ENCODE results near the gene EXOC6.
"Not testable (repeated sequence)": the region's sequence is repeated elsewhere in the genome, so short reads cannot be mapped to it uniquely, and the experiment has no call there.

The EXOC6 gene

DNA sequence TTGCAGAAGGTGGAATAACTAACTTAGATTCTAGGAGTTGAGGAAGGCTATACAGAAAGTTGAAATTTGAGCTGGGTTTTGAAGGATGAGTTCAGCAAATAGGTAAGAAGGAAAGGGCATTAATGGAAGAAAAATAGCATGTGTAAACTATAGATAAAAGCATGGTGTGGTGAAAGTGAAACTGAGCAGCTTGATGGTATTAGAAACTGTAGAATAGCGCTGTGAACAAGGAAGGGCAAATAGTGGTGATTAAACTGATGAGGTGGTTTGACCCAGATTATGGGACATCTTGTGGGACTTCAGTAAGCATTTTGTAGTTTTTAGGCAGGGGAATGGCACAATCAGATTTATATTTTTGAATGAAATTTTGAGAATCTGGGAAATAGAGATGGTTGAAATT is 90.5 kb downstream of the EXOC6 start:
- no peak for DNase-seq (ENCODE audit: low read depth)

DNA sequence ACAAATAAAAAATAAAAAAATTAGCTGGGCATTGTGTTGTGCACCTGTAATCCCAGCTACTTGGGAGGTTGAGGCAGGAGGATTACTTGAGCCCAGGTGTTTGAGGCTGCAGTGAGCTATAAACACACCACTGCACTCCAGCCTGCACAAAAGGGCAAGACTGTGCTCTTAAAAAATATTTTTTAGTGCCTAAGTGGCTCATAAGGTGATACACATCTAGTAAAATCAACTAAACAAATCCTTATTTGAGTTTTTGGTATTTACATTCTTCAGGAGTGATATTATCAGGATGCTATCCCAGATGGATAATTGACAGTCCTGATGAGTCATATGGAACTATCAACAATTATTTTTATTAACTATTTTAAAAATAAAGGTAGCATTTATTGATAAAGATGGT is 93.9 kb downstream of the EXOC6 start:
- DNase-seq (ENCODE audit: low read depth) = no peak

DNA sequence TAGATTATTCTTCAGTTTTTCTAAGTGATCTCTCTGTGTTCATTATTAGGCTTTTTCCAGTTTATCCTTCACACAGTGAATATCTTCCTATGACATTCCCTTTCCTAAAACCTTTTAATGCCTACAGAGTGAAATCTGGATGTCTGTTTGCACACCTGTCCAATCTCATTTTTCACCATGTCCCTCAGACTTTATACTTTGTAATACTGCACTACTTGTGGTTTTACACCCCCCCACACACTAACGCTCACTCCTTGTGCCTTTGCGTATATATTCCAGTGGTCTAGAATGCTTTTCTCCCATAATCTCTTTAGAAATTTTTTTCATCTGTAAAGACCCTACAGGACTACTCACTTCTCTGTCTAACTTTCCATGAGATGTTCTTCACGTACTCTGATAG is 98.2 kb downstream of the EXOC6 start:
- no peak for DNase-seq (ENCODE audit: low read depth)

DNA sequence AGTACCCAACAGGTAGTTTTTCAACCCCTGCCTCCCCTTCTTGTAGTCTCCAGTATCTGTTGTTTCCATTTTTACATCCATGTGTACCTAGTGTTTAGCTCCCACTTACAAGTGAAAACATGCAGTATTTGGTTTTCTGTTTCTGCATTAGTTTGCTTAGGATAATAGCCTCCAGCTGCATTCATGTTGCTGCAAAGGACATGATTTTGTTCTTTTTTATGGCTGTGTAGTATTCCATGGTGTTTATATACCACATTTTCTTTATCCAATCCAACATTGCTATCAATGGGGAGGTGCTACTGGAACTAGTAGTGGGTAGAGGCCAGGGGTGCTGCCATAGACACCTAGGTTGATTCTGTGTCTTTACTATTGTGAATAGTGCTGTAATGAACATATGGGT is 104.3 kb downstream of the EXOC6 start:
- not testable (repeated sequence) for DNase-seq (ENCODE audit: low read depth)

DNA sequence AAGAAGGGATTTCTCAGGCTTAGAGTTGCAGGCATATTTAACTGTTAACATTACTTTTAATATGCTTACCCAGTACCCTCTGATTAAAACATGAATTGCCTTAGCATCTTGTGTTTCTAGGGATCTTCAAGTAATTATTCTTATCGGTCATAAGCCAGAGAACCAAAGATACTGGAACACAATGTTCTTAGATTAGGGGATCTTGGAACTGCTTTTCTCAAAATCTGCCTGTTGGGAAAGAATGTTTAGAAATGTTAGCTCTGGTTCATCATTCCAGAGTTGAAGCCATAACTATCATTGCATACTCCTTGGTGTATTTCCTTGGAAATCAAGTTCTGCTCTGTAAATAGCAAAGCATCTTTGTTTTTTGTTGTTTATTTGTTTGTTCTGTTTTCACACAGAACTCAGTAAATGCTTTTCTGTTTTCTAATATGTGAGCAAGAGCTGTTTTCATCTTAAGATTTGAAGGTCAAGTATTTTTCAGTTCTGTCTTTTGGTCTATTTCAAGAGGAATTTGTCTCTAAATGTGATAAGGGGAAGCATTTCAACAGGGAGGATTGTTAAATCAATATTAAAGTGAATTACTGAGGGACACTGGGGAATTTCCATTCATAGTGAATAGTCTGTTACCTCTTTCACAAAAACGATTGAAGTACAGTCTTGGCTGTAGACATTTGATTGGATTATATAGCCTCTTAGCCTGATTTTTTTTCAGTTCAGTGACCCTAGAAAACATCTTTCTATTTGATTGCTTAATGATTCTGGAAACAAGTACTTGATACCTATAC is 109.1 kb downstream of the EXOC6 start:
- peak; percentile 10 for DNase-seq (ENCODE audit: low read depth)

DNA sequence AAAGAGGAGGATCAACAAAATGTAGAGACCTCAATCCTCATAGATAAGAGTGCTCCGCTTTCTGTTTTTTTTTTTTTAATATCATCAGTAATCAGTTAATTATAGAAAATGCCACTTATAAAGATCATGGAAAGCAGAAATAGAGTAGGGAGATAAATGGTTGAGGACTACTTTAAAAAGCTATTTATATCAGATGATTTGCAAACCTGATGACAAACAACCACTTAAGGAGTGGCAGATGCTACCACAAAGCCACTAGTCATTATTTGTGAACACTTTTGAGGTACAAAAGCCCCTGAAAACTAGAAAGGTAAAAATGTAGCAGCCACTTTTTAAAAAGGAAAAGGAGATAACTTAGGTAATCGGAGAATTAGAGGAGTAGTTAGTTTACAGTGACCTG is 113.3 kb downstream of the EXOC6 start:
- no peak for DNase-seq (ENCODE audit: low read depth)

DNA sequence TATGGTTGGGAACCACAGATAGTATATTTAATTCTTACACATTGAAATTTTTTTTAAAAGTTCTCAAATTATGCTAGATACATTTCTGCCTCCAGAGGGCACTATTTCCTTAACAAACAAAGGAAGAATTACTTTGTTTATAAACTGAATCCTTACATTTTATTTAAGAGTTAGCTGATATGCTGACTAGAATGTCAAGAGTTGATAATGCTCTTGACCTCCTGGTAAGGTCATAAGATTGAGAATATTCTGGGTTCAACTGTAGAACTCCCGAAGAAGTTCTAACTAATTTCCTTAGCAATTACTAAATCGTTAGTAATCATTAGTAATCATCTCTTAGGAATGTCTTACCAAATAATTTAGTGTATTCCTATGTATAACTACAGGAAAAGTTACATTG is 117.0 kb downstream of the EXOC6 start:
- peak; percentile 41 for DNase-seq (ENCODE audit: low read depth)

DNA sequence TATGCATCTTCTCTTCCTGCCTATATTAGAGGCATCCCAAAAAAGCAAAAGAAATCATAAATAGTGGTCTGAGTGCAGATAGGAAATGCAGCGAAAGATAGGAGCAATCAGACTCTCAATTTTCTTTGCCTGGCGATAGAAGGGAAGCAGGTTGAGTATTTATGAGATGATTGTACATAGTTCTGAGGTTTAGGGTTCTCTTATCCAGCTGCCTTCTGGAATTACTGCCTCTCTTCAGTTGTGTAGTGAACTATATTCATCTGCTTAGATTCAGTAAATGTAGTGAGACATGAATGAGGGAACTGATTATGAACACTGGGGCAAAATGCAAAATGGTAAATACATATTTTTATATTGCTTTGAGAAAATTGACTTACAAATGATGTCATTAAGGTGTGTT is 119.3 kb downstream of the EXOC6 start:
- DNase-seq (ENCODE audit: low read depth) = no peak

DNA sequence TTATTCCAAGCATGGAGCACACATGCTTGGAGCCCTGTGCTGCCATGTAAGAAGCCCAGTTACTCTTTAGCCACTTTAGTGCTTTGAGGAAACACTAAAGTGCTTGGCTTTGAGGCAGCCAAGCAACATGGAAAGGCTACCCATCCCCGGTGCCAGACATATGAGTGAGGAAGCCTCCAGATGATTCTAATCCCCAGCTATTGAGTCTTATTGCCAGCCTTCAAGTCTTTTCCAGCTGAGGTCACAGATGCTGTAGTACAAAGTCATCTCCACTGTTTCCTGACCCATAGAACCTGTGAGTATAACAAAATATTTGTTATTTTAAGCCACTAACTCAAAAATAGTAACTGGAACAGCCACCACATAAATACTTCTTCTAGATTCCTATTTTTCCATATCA is 120.8 kb downstream of the EXOC6 start:
- DNase-seq (ENCODE audit: low read depth) = peak; percentile 32

DNA sequence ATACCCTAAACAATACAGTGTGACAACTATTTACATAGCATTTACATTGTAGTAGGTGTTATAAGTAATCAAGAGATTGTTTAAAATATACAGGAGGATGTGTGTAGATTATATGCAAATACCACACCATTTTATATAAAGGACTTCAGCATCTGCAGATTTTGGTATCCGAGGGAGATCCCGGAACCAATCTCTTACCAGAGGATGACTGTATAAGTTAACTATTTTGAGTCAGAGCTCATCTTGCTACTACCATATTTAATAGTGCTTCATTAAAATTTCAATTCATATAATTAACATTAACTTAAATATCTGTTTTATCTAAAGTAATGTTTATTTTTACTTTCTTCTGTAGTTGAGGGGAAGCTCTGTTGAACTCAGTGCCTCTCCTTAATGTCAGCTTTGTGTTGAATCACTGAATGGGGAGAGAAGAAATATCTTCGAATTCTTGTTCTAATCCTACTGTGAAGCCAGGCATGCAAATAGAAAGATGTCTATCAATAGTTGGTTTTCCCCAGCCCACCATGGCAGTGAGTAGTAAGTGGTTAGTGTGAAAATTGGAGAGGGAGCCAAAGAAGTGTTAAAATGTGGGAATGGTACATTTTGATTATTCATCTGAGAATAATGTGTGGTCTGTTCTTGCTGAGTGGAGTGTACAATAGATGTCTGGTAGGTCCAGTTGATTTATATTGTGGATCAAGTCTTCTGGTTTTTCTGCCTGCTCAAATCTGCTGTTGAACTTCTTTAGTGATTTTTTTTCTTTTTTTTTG is 122.2 kb downstream of the EXOC6 start:
- DNase-seq (ENCODE audit: low read depth) = no peak

DNA sequence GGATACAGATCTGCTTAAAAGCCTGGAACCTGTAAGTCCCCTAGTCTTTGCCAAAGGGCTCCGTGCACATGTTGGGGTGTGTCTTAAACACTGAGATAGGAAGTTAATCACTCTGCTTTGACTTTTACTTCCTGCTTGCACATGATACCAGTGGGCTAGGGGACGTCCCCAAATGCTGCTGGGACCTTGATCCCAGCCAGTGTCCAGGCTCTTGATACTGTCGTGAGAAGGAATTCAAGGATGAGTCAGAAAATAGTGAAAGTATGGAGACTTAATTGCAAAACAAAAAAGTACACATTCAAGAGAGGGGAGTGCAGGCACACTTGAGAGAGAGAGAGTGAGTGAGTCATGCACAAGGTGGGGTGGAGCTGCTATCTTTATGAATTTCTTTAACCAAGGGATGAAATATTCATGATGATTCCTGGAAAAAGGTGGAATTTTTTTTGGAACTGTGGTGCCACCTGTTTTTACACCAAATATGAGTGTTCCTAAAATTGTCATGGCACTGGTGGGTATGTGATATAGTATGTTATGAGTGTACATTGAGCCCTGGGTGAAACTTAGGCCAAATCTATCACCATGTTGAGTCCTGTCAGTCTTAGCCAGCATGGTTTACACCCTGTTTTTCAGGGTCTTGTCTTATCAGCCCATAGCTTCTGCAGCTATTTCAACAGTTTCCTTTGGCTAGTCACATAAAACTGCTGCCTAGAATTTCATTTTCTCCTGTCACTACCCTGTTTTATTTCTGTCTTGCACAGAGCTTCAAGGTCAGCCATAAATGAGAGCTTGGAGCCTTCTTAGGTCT is 123.9 kb downstream of the EXOC6 start:
- DNase-seq (ENCODE audit: low read depth) = peak; percentile 72

DNA sequence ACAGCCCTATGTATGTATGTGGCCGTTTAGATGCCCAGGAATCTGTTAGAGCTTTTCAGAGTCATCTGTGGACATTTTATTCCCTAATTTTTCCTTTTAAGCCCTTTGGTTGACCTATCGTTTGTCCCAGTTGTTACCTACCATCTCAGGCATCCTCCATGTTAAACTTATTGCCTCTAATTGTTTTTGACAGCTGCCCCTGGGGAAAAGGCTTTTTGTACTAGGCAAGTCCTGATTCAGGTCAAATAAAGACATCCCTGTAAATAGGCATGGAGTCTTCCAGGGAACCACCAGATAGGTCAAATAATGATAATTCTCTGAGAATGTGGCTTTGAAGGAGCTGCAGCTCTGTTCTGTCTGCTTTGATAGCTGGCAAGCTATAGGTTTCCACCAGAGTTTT is 124.6 kb downstream of the EXOC6 start:
- no peak for DNase-seq (ENCODE audit: low read depth)

DNA sequence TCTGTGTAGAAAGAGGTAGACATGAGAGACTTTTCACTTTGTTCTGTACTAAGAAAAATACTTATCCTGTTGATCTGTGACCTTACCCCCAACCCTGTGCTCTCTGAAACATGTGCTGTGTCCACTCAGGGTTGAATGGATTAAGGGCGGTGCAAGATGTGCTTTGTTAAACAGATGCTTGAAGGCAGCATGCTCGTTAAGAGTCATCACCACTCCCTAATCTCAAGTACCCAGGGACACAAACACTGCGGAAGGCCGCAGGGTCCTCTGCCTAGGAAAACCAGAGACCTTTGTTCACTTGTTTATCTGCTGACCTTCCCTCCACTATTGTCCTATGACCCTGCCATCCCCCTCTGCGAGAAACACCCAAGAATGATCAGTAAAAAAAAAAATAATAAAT is 128.0 kb downstream of the EXOC6 start:
- DNase-seq (ENCODE audit: low read depth) = not testable (repeated sequence)

DNA sequence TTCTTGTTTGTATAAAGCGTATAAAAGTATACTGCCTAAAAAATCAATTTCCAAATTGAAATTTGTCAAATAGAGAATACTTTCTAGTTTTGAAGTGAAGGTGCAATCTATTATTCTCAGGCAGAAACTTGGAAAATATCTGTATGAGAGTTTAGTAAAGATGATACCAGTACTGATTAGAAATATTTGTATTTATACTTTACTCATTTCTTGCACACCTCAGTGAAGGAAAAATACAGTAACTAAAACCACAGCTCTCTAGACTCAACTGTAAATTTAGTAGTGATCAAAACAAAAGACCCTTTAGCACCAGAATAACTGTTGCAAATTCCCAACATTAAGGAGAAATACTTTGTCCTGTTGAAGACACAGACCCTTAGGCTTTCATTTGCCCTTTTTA is 140.9 kb downstream of the EXOC6 start:
- no peak for DNase-seq (ENCODE audit: low read depth)

DNA sequence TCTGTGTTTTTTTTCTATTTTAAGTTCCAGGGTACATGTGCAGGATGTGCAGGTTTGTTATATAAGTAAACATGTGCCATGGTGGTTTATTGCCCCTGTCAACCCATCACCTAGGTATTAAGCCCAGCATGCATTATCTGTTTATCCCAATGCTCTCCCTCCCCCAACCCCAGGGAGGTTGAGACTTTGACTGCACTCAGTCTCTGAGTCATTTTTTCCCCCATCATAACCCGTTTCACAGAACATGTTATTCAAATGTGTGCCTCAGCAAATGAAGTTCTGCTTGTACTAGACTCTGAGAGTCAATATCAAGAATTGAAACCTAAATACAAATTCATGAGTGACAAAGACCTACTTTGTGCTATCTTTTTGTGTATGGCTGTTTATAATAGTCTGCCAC is 142.3 kb downstream of the EXOC6 start:
- no peak for DNase-seq (ENCODE audit: low read depth)

DNA sequence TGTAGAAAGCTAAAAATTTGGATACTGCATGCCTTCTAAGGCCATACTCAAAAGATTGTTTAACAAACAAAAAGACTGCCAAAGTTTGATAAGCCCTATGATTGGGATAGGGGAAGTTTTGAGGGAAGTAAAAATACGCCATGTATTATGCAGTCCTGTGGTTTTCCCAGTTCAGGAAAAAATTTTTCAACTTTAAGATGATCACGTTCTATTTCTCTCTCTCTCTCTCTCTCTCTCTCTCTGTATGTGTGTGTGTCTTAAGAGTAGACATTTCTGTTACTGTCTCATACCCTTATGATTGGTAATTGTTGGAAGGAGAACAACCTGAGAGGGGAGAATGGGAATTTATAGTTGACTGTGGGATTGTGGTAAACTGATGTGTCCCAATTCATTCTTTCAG is 143.2 kb downstream of the EXOC6 start:
- DNase-seq (ENCODE audit: low read depth) = no peak

DNA sequence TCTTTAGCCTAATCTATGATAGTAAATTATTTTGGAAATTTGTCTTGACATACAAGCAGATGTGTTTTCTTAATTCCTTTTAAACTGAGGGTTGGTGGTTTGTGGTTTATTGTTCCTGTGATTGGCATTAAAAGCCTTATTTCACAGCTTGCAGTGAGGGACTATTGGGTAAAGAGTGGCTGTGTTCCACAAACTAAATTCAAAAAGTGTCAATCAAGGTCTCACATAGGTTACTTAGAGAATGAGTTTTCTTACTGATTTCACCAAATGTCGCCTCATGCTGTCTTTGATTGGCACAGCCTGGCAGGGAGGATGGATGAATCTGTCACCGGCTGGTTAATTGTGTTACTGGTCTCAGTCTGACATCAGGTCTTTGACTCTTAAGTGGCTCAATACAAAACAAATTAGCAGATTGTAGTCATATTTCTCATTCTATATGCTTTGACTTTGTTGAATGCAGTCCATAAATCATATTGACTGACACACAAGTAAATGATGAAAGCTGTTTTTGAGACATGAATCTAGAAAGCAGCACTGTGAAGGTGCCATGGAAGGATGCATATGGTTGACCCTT is 145.5 kb downstream of the EXOC6 start:
- DNase-seq (ENCODE audit: low read depth) = no peak

DNA sequence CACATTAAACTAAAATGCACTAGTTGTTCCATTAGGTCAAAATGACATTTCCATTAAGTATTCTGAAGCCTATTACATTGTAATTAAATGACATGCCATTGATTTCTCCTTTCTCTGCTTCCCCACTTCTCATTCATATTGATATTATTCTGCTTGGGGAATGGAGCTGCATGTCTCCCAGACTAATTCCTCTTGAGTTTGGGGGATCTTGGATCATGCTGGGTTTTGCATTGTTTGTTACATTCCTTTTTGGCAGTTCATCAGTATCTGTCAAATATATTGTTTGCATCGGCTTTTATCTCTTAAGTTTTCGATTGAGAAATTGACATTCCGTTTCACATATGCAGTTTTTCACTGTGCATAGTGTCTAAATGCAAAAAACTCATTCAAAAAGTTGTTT is 147.2 kb downstream of the EXOC6 start:
- DNase-seq (ENCODE audit: low read depth) = no peak

DNA sequence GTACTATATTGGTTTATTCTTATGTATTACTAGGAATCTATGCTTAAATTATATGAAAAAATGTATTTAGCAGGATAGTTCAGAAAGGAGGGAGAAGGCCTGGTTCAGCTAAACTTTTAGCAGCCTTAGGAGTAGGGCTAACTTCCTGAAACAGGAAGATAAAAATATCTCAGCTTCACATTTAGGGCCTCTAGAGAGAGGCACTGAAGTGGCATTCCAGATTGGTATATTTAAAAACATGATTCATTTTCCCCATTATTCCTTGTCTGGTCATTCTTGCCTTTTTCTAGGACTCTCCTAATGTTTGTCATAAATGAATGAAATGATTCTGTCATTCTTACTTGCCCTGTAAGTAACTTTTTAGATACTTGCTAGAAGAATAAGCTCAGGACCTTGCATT is 149.3 kb downstream of the EXOC6 start:
- DNase-seq (ENCODE audit: low read depth) = no peak

DNA sequence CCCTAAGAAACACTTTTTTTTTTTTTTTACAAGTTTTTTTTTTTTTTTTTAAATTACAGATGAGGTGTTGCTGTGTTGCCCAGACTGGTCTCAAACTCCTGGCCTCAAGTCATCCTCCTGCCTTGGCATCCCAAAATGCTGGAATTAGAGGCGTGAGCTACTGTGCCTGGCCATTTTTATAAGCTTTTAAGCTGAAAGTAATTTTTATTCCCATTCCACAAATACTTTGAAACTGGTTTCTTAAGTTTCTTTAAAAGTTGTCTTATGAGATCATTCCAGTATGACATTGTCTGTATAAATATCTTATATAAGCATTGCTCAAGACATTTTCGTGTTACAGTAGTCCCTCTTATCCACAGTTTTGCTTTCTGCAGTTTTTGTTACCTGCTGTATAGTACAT is 150.9 kb downstream of the EXOC6 start:
- no peak for DNase-seq (ENCODE audit: low read depth)

DNA sequence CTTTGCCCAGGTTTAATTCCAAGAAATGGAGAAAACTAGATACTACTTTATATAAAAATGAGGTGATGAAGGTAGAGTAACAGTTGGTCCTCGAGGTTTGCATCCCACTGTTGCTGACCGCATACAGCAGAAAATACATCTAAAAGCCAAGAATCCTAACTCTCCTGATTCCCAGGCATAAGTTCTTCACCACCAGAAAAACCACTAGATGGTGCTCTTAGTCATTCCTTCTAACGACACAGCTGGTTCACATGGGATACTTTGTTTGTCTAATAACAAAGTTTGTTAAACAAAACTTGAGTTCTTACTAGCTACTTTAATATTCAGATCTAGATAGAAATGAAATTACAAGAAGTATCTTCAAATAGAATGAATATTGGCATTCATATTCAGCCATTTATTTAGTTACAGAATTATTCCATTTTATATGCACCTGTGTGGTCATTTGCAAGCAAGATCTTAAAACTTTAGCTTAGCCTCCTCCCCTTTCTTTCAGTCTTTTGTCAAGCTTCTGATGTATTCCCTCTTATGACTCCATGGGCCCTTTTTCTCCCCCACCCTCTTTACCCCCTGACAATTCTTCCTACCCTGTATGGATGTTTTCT is 158.2 kb downstream of the EXOC6 start:
- peak; percentile 46 for DNase-seq (ENCODE audit: low read depth)

DNA sequence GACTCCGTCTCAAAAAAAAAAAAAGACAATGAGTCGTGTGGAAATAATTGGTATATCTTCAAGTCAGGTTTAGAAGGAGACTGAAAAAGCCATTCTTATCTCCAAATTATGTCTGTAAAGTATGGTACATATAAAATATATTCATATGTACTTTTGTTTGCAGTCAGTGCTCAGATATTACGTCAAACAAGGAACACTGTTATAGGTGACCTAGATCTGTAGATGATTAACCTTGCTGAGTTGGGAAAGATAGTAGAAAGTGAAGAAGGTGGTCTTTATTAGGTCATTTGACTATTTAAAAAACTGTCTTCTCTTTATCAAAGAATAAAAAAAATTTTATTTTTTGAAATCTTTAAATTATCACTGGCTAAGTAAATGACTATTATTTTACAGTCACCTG is 167.4 kb downstream of the EXOC6 start:
- no peak for DNase-seq (ENCODE audit: low read depth)

Data from fibroblast of gingiva (primary cell).